Measurements from ENCODE around the gene CAMK2G. TPM values are rescaled to one million over a fixed set of nuclear protein-coding genes. Genes with fewer than 3 reads are reported as not detected.

CAMK2G gene
- total RNA-seq, 2 experiments from 2014 or later, result 34.4 to 38.4 TPM

DNA sequence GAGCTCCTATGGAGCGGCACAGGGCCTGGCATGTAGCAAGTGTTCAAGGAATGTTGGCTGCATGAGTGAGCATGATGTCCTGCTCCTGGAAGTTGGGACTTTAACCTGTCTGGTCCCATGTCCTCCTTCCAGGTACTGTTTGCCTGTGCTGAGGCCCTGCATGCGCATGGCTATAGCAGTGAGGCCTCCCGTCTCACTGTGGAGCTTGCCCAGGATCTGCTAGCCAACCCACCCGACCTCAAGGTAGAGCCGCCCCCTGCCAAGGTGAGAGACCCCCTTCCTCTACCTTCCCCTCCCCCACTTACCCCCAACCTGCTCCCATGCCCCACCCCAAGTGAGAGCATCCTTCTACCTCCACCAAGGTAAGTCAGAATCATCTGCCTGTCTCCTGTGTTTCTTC lies 80.9 kb downstream of the CAMK2G start:
- no peak overlapping the region for H3K27ac ChIP-seq (ENCODE audit: low read depth in 1 of 2, low read length in 2 of 2)
- H3K36me3 ChIP-seq (ENCODE audit: insufficient read depth, low read length), result peaks cover 92% of the 10 kb centered on the region
- peaks cover 84% of the 10 kb centered on the region for H3K36me3 Mint-ChIP-seq (ENCODE audit: low read depth)
- ChIA-PET POLR2A (interaction anchor here (1.9 to 2.3 kb wide), 2 partner anchors 8 to 21 kb away, joined by 7 to 10 read pairs; partner anchors contain the start of gene ZSWIM8), CTCF (no interaction called here)
- no peaks in the 10 kb centered on the region for H3K4me1 Mint-ChIP-seq (ENCODE audit: low read depth)
- no peak for ATAC-seq (ENCODE audit: poor library complexity)
- no peaks in the 10 kb centered on the region for H3K27me3 Mint-ChIP-seq
- H3K4me1 ChIP-seq (ENCODE audit: insufficient read depth, low read length), result peaks cover 2% of the 10 kb centered on the region
- no peak overlapping the region for H3K4me3 Mint-ChIP-seq
- no peaks in the 10 kb centered on the region for H3K9me3 ChIP-seq (ENCODE audit: control insufficient read depth in 1 of 2, insufficient read depth in 1 of 2, low read length in 2 of 2)
- no peak for DNase-seq
- intact Hi-C loops (cut with DNase I, micrococcal nuclease), result no loop called here
- H3K4me3 ChIP-seq (ENCODE audit: low read length), result no peak overlapping the region
- TF ChIP-seq, protein P1, sequence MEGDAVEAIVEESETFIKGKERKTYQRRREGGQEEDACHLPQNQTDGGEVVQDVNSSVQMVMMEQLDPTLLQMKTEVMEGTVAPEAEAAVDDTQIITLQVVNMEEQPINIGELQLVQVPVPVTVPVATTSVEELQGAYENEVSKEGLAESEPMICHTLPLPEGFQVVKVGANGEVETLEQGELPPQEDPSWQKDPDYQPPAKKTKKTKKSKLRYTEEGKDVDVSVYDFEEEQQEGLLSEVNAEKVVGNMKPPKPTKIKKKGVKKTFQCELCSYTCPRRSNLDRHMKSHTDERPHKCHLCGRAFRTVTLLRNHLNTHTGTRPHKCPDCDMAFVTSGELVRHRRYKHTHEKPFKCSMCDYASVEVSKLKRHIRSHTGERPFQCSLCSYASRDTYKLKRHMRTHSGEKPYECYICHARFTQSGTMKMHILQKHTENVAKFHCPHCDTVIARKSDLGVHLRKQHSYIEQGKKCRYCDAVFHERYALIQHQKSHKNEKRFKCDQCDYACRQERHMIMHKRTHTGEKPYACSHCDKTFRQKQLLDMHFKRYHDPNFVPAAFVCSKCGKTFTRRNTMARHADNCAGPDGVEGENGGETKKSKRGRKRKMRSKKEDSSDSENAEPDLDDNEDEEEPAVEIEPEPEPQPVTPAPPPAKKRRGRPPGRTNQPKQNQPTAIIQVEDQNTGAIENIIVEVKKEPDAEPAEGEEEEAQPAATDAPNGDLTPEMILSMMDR (IDR thresholded peaks at IDR 0.05), result no peak
- peak overlapping the region; percentile 47 for H3K27ac Mint-ChIP-seq
- H3K9me3 Mint-ChIP-seq, result no peaks in the 10 kb centered on the region
- no peaks in the 10 kb centered on the region for H3K27me3 ChIP-seq (ENCODE audit: control insufficient read depth in 1 of 2, insufficient read depth in 2 of 2, low read length in 2 of 2)

GRCh38 chr10:73791871-73792400 lies 82.4 kb downstream of the CAMK2G start:
- Histone ChIP-seq H3K27me3 (ENCODE audit: control insufficient read depth in 1 of 2, insufficient read depth in 2 of 2, low read length in 2 of 2) (no peaks in the 10 kb centered on the region), H3K9me3 (ENCODE audit: control insufficient read depth in 1 of 2, insufficient read depth in 1 of 2, low read length in 2 of 2) (no peaks in the 10 kb centered on the region), H3K4me1 (ENCODE audit: insufficient read depth, low read length) (peaks cover 10% of the 10 kb centered on the region), H3K27ac (ENCODE audit: low read depth in 1 of 2, low read length in 2 of 2) (no peak overlapping the region), H3K4me3 (ENCODE audit: low read length) (no peak overlapping the region), H3K36me3 (ENCODE audit: insufficient read depth, low read length) (peaks cover 79% of the 10 kb centered on the region)
- peak overlapping the region; percentile 11 for H3K4me3 Mint-ChIP-seq
- no peaks in the 10 kb centered on the region for H3K27me3 Mint-ChIP-seq
- H3K36me3 Mint-ChIP-seq (ENCODE audit: low read depth), result peaks cover 69% of the 10 kb centered on the region
- POLR2A ChIA-PET, result no interaction called here
- no peaks in the 10 kb centered on the region for H3K9me3 Mint-ChIP-seq
- H3K4me1 Mint-ChIP-seq (ENCODE audit: low read depth), result peaks cover 5% of the 10 kb centered on the region
- intact Hi-C loops (cut with DNase I, micrococcal nuclease), result no loop called here
- H3K27ac Mint-ChIP-seq, result no peak overlapping the region
- DNase-seq (no peak), ATAC-seq (ENCODE audit: poor library complexity) (no peak)
- CTCF ChIA-PET, result no interaction called here
- TF ChIP-seq, protein P1 (IDR thresholded peaks at IDR 0.05), result no peak

GRCh38 chr10:73790886-73791625 lies 83.3 kb downstream of the CAMK2G start:
- POLR2A ChIA-PET, result no interaction called here
- DNase-seq, result no peak

More at GRCh38 chr10:73790886-73791625, 83.3 kb downstream of the CAMK2G start:
- Histone ChIP-seq H3K27ac (ENCODE audit: low read depth in 1 of 2, low read length in 2 of 2) (no peak overlapping the region), H3K4me1 (ENCODE audit: insufficient read depth, low read length) (peaks cover 19% of the 10 kb centered on the region), H3K9me3 (ENCODE audit: control insufficient read depth in 1 of 2, insufficient read depth in 1 of 2, low read length in 2 of 2) (no peaks in the 10 kb centered on the region), H3K4me3 (ENCODE audit: low read length) (no peak overlapping the region), H3K27me3 (ENCODE audit: control insufficient read depth in 1 of 2, insufficient read depth in 2 of 2, low read length in 2 of 2) (no peaks in the 10 kb centered on the region), H3K36me3 (ENCODE audit: insufficient read depth, low read length) (peaks cover 71% of the 10 kb centered on the region)
- Mint-ChIP-seq H3K27me3 (no peaks in the 10 kb centered on the region), H3K9me3 (no peaks in the 10 kb centered on the region), H3K36me3 (ENCODE audit: low read depth) (peaks cover 70% of the 10 kb centered on the region), H3K4me1 (ENCODE audit: low read depth) (peaks cover 14% of the 10 kb centered on the region), H3K4me3 (no peak overlapping the region), H3K27ac (no peak overlapping the region)
- ATAC-seq (ENCODE audit: poor library complexity), result no peak
- intact Hi-C loops (cut with DNase I, micrococcal nuclease), result no loop called here
- TF ChIP-seq, protein P1 (IDR thresholded peaks at IDR 0.05), result no peak
- CTCF ChIA-PET, result no interaction called here

Measured in CD4-positive, alpha-beta T cell (primary cell).